B cell (primary cell): ENCODE results near the gene NDC1. TPM values are rescaled to one million over a fixed set of nuclear protein-coding genes. Genes with fewer than 3 reads are reported as not detected.
"Not testable (repeated sequence)": the region's sequence is repeated elsewhere in the genome, so short reads cannot be mapped to it uniquely, and the experiment has no call there.

Source experiments
- ATAC-seq: fragments of 200-7000 bp; cut with Tn5 transposase; one replicate; pipeline ENCODE4 v1.10.0; 2021; ENCODE audit warnings: low read depth, mild to moderate bottlenecking, moderate number of reproducible peaks, moderate library complexity
- CTCF ChIA-PET: fragments of 350-600 bp; sonication (Branson Sonifier 250); formaldehyde crosslinking; loops from one replicate; lab custom pipeline; 2021; ENCODE audit warnings: antibody characterized with exemption, inconsistent platforms; lab: Charles Lee
- POLR2A ChIA-PET: fragments of 350-600 bp; sonication (Branson Sonifier 250); formaldehyde crosslinking; loops from one replicate; lab custom pipeline; 2021; ENCODE audit warnings: antibody characterized with exemption; lab: Charles Lee
- DNase-seq: peaks from one replicate; pipeline ENCODE4 v3.0.0; 2013
- H2AFZ ChIP-seq: 2 replicates; pipeline ENCODE4 v1.6.1; 2012; ENCODE audit warnings: mild to moderate bottlenecking, low read depth, low read length; ENCODE audit not compliant: insufficient read depth, poor library complexity, severe bottlenecking
- H3K27ac ChIP-seq, 2 donors: 1 replicate in 1 of 2; 2 replicates in 1 of 2; pipeline ENCODE4 v1.5.1; 2012 to 2013; ENCODE audit warnings: low read length in 2 of 2, mild to moderate bottlenecking in 2 of 2, moderate library complexity in 1 of 2
- H3K27me3 ChIP-seq, 4 experiments: fragments of 200-600 bp in 1 of 4; sonication (generic) in 1 of 4; replicated peaks in 1 of 4; 1 replicate in 2 of 4; 2 replicates in 2 of 4; pipeline versions ENCODE4 v1.6.1 to v1.7.0; 2013 to 2016; ENCODE audit warnings: low read length in 3 of 4, mild to moderate bottlenecking in 2 of 4, mixed read lengths in 1 of 4, moderate library complexity in 1 of 4; ENCODE audit not compliant: insufficient read depth in 4 of 4, control insufficient read depth in 3 of 4; ENCODE audit errors: control extremely low read depth in 1 of 4
- H3K36me3 ChIP-seq, 2 experiments: replicated peaks in 1 of 2; 1 replicate in 1 of 2; 2 replicates in 1 of 2; pipeline versions ENCODE4 v1.6.1 to v1.7.1; 2013; ENCODE audit warnings: low read length in 1 of 2; ENCODE audit not compliant: insufficient read depth in 2 of 2, control insufficient read depth in 1 of 2; ENCODE audit errors: control extremely low read depth in 1 of 2, extremely low read depth in 1 of 2
- H3K4me1 ChIP-seq, 2 donors: fragments of 200-600 bp in 1 of 2; sonication (generic) in 1 of 2; 1 replicate in 1 of 2; 2 replicates in 1 of 2; pipeline versions ENCODE4 v1.5.1 to v1.6.1; 2013 to 2017; ENCODE audit warnings: low read length in 2 of 2; ENCODE audit not compliant: control insufficient read depth in 2 of 2, insufficient read depth in 2 of 2
- H3K4me2 ChIP-seq: replicated peaks from 2 replicates; pipeline ENCODE3; 2012; ENCODE audit warnings: mild to moderate bottlenecking, low read depth, low read length; ENCODE audit not compliant: poor library complexity, severe bottlenecking
- H3K4me3 ChIP-seq, 5 experiments: fragments of 200-600 bp in 1 of 5; sonication (generic) in 1 of 5; 1 replicate in 3 of 5; 2 replicates in 2 of 5; pipeline versions ENCODE4 v1.5.1 to v1.7.0; 2011 to 2016; ENCODE audit warnings: low read length in 4 of 5, mild to moderate bottlenecking in 4 of 5, low read depth in 2 of 5, control low read depth in 1 of 5, moderate library complexity in 1 of 5; ENCODE audit not compliant: insufficient read depth in 1 of 5; ENCODE audit errors: control extremely low read depth in 1 of 5, extremely low read depth in 1 of 5
- H3K79me2 ChIP-seq: fragments of 200-600 bp; sonication (generic); one replicate; pipeline ENCODE4 v1.6.0; 2016; ENCODE audit warnings: low read length; ENCODE audit not compliant: control insufficient read depth, insufficient read depth
- H3K9ac ChIP-seq: fragments of 200-600 bp; sonication (generic); 2 replicates; pipeline ENCODE4 v1.6.1; 2017; ENCODE audit warnings: mild to moderate bottlenecking, low read length, moderate library complexity
- H3K9me3 ChIP-seq, 3 donors: one replicate each; pipeline versions ENCODE4 v1.6.1 to v1.7.1; 2013; ENCODE audit warnings: low read length in 2 of 3; ENCODE audit not compliant: control insufficient read depth in 2 of 3, insufficient read depth in 1 of 3; ENCODE audit errors: control extremely low read depth in 1 of 3
- H4K20me1 ChIP-seq: 2 replicates; pipeline ENCODE4 v1.6.0; 2012; ENCODE audit warnings: mild to moderate bottlenecking, low read length; ENCODE audit not compliant: insufficient read depth, control insufficient read depth, poor library complexity, severe bottlenecking
- H3K27ac Mint-ChIP-seq: one replicate; pipeline ENCODE4 v1.8.0; 2021; ENCODE audit warnings: mixed read lengths
- H3K27me3 Mint-ChIP-seq: one replicate; pipeline ENCODE4 v1.8.0; 2021; ENCODE audit warnings: mixed read lengths
- H3K4me1 Mint-ChIP-seq: one replicate; pipeline ENCODE4 v1.8.0; 2021; ENCODE audit warnings: mixed read lengths
- H3K4me3 Mint-ChIP-seq: one replicate; pipeline ENCODE4 v1.8.0; 2021; ENCODE audit warnings: mixed read lengths
- H3K9me3 Mint-ChIP-seq: one replicate; pipeline ENCODE4 v1.8.0; 2022; ENCODE audit warnings: mixed read lengths; ENCODE audit not compliant: insufficient read depth
- CTCF ChIP-seq: fragments of 200-600 bp; IDR thresholded peaks from one replicate; pipeline ENCODE4 v1.8.0; 2022; ENCODE audit warnings: antibody characterized with exemption, mild to moderate bottlenecking
- EZH2 ChIP-seq: IDR thresholded peaks from 2 replicates; pipeline ENCODE4 v1.6.1; 2012; ENCODE audit warnings: borderline replicate concordance, low read depth, mild to moderate bottlenecking, moderate library complexity, low read length; ENCODE audit not compliant: insufficient read depth, poor library complexity, severe bottlenecking
- WGBS: methylation state at CpG from one replicate; pipeline ENCODE4 v1.1.5; 2013; ENCODE audit warnings: missing lambda C conversion rate; ENCODE audit not compliant: insufficient coverage; 5-methylcytosine and 5-hydroxymethylcytosine counted together
- intact Hi-C: fragments of 100-400 bp; cut with micrococcal nuclease; formaldehyde crosslinking; loops from one replicate; pipeline ENCODE4 v1.10.0; 2022
- polyA plus RNA-seq: library from polyadenylated mRNA; depleted of rRNA; stranded (reverse); fragments of >200 nt; gene quantifications from 2 replicates; pipeline ENCODE4 v1.2.3, GENCODE V29; 2012
- total RNA-seq, 2 donors: library from RNA; stranded (reverse); fragments of 120-200 nt in 1 of 2; gene quantifications; 1 replicate in 1 of 2; 2 replicates in 1 of 2; pipeline versions ENCODE4 v1.2.3 to v1.2.4, GENCODE V29; 2013 to 2022

Gene NDC1
- total and polyA plus RNA-seq, 2 donors (not counting 1 experiment from before 2014, with no cell fraction given) = 5.0 to 12.0 TPM

DNA sequence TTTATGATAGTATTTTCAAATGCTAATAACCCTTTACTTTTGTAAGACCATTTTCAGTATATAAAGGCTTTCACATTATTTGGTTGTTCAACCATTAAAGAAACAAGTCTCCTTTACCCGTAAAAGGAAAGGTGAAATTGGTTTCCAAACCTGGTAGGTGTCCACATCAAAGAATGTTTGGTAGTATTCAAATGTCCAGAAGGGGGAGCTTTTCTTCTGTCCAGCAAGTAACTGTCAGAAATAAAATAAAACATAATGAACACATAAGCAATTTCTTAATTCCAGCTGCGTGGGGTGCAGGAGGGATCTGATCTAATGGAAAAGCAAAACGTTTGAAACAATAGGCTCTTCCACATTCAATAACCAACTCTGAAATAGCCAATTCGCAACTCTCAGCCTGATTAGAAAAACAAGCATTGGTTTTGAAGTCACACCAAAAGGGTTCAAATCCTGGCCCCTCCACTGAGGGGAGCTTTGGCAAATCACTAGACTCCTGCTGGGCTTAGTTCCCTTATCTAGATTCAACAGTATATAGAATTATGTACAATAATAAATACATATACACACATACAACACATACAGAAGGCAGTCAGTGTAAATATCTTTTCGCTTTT, 40.5 kb upstream of the NDC1 start:
- no peak overlapping the region for H3K9ac ChIP-seq
- H3K9me3 Mint-ChIP-seq = no peaks in the 10 kb centered on the region
- H3K4me1 ChIP-seq = no peaks in the 10 kb centered on the region
- H3K27me3 ChIP-seq = no peaks in the 10 kb centered on the region
- H3K4me3 ChIP-seq = no peak overlapping the region
- POLR2A ChIA-PET = interaction anchor here (0.6 kb wide), 1 partner anchor 81 kb away, joined by 3 read pairs; no protein-coding TSS in a partner anchor
- H3K9me3 ChIP-seq = no peaks in the 10 kb centered on the region
- H3K27ac Mint-ChIP-seq = no peak overlapping the region
- no peaks in the 10 kb centered on the region for H4K20me1 ChIP-seq
- H3K4me2 ChIP-seq = no peak overlapping the region
- H3K4me1 Mint-ChIP-seq = no peaks in the 10 kb centered on the region
- H3K36me3 ChIP-seq = peaks cover 0 to 28% of the 10 kb centered on the region in 2 experiments
- H3K4me3 Mint-ChIP-seq = no peak overlapping the region
- TF ChIP-seq EZH2 (no peak), CTCF (peak; percentile 63)
- intact Hi-C loops = loop anchor here (1.0 to 2.0 kb wide), 3 partner anchors 71 to 610 kb away; no protein-coding TSS in a partner anchor
- H3K79me2 ChIP-seq = no peaks in the 10 kb centered on the region
- no peak overlapping the region for H2AFZ ChIP-seq
- ATAC-seq (no peak), DNase-seq (peak; percentile 44)
- 60% methylated on average over 2 of the region's 5 CpGs for WGBS
- no peak overlapping the region for H3K27ac ChIP-seq
- CTCF ChIA-PET = interaction anchor here (0.6 to 4.2 kb wide), 16 partner anchors 9 to 931 kb away, joined by 3 to 36 read pairs (median 6); partner anchors contain the start of genes DIO1, IFT25, LRRC42 and YIPF1
- no peaks in the 10 kb centered on the region for H3K27me3 Mint-ChIP-seq

DNA sequence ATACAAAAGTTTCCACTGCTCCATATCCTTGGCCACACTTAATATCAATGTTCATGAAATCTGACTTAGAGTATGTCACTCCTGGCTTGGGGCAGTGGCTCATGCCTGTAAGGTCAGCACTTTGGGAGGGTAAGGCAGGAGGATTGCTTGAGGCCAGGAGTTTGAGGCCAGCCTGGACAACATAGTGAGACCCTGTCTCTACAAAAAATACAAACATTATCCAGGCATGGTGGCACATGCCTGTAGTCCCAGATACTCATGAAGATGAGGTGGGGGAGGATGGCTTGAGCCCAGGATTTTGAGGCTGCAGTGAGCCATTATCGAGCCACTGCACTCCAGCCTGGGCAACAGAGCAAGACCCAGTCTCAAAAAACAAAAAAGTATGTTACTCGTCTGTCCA, 37.1 kb upstream of the NDC1 start:
- H3K36me3 ChIP-seq = peaks cover 3 to 26% of the 10 kb centered on the region in 2 experiments
- DNase-seq, H3K4me3 Mint-ChIP-seq, intact Hi-C loops, H3K4me1 ChIP-seq, H3K4me2 ChIP-seq, H3K79me2 ChIP-seq, H3K9ac ChIP-seq, ATAC-seq, H3K9me3 ChIP-seq, H3K27ac Mint-ChIP-seq, H4K20me1 ChIP-seq, H2AFZ ChIP-seq, H3K27me3 ChIP-seq, POLR2A ChIA-PET, H3K4me1 Mint-ChIP-seq, H3K27me3 Mint-ChIP-seq, H3K9me3 Mint-ChIP-seq, H3K4me3 ChIP-seq, H3K27ac ChIP-seq: not testable (repeated sequence)
- 90% methylated on average over 2 of the region's 2 CpGs for WGBS
- CTCF ChIA-PET = interaction anchor here (1.9 to 3.0 kb wide), 2 partner anchors 15 to 84 kb away, joined by 10 to 14 read pairs; no protein-coding TSS in a partner anchor
